GM18520 (cell line): ENCODE results near the gene SSTR1.

Source experiments
- ATAC-seq: cut with Tn5 transposase; IDR thresholded peaks from one replicate; pipeline ENCODE4 v1.9.1; 2021; ENCODE audit not compliant: unreplicated experiment

SSTR1 gene

GRCh38 chr14:38202444-38203191 lies 5.1 kb upstream of the SSTR1 start:
- no peak for ATAC-seq

DNA sequence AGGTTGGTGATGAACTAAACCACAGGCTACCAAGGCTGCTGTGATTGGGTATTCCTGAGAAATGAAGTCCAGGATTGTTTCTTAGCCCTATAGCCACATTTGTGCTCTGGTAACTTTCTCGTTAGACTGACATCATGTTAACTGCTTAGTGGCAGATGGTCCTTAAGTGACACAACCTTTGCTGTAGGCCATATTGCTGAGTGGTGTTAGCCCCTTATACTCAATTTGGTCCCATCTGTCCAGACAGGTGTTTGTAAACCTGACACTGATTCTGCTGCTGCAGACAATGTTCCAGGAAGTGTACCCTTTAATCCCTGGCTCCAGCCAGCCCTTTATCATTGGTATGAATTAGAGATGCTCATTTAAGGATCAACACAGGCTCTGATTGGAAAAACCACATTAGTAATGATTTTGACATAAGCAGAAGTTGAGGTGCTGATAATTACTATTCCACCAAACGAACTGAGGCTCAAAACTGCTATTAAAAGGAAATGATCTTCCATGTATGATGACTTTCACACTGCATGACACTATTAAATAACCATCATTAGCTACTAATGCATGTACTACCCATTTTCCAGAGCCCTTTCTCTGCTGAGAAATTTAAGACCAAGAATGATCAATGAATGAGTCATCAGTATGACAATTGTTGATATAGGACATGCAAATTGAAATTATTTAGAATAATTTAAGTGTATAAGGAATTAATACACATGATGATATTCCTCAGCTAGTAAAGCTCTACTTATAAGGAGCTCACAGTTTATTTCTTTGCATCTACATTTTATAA lies 3.6 kb upstream of the SSTR1 start:
- ATAC-seq = no peak

DNA sequence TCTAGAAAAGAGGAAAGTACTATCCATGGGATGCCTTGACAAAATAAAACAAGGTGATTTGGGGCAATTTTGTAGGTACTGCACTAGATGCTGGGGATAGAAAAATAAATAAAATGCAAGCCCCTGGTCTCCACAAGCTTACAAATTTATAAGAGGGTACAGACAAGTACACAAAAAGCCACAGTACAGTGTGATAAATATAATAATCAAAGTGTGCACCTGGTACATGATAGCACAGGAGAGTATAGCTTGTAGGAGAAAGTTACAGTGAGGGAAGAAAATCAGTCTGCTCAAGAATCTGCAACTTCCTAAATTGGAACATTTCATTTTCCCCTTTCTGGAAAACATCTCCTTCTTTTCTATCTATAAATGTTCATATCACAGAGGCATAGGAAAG lies 3.0 kb upstream of the SSTR1 start:
- ATAC-seq = no peak

GRCh38 chr14:38205119-38205813 lies 2.4 kb upstream of the SSTR1 start:
- ATAC-seq = no peak

DNA sequence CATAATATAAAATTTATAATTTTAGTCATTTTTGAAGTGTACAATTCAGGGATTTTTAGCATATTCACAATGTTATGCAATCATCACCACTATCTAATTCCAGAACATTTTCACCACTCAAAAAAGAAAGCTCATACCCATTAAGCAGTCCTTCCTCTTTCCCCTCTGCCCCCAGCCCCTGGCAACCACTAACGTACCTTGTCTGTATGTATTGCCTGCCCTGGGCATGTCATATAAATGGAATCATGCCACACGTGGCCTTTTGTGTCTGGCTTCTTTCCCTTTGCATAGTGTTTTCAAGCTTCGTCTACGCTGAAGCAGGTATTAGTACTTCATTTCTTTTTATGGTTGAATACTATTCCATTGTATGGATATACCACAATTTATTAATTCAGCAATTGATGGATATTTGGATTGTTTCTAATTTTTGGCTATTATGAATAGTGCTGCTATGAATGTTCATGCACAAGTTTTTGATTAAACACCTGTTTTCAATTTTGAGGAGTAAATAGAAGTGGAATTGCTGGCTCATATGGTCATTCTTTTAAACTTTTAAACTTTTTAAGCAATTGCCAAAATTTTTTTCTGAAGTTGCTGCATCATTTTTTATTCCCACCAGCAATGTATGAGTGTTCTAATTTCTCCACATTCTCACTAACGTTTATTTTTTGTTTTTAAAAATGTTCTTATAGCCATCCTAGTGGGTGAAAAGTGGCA lies 1.6 kb upstream of the SSTR1 start:
- ATAC-seq = no peak

DNA sequence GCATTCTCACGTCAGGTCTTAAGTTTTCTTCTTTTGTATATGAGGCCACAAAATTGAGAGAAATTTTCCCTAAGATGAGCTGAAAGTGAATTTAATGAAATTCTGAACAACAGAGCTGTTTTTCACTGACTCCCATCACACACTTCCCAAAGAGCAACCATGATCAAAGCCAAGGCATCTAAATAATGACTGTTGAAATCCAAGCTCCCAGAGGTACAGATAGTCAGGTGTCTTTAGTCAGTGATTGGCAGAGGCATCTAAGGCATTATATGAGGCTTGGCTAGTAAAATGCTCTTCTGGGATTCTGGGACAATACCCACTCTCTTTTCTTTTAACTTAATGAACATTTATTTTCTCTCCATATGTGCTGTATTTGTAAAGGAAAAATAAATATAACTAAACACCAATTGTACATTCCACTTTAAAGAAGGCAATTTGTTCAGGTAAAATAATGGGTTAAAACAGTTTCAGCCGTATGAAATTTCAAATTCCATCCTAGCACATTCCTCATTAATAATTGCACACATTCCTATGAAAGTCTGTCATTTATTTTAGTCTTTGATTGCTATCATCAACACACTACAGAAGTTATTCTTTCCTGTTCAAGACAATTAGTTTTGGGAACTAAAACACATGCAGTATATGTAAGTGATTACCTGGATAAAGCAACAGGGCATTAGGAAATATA lies 871 bp upstream of the SSTR1 start:
- no peak for ATAC-seq

- no peak for ATAC-seq
Observed at GRCh38 chr14:38207377-38207735, 348 bp upstream of the SSTR1 start.

GRCh38 chr14:38208618-38209562 lies 1.2 kb downstream of the SSTR1 start:
- no peak for ATAC-seq

DNA sequence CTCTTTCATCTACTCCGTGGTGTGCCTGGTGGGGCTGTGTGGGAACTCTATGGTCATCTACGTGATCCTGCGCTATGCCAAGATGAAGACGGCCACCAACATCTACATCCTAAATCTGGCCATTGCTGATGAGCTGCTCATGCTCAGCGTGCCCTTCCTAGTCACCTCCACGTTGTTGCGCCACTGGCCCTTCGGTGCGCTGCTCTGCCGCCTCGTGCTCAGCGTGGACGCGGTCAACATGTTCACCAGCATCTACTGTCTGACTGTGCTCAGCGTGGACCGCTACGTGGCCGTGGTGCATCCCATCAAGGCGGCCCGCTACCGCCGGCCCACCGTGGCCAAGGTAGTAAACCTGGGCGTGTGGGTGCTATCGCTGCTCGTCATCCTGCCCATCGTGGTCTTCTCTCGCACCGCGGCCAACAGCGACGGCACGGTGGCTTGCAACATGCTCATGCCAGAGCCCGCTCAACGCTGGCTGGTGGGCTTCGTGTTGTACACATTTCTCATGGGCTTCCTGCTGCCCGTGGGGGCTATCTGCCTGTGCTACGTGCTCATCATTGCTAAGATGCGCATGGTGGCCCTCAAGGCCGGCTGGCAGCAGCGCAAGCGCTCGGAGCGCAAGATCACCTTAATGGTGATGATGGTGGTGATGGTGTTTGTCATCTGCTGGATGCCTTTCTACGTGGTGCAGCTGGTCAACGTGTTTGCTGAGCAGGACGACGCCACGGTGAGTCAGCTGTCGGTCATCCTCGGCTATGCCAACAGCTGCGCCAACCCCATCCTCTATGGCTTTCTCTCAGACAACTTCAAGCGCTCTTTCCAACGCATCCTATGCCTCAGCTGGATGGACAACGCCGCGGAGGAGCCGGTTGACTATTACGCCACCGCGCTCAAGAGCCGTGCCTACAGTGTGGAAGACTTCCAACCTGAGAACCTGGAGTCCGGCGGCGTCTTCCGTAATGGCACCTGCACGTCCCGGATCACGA lies 2.2 kb downstream of the SSTR1 start:
- ATAC-seq = no peak

- no peak for ATAC-seq
Observed at GRCh38 chr14:38210587-38211216, 3.0 kb downstream of the SSTR1 start.

DNA sequence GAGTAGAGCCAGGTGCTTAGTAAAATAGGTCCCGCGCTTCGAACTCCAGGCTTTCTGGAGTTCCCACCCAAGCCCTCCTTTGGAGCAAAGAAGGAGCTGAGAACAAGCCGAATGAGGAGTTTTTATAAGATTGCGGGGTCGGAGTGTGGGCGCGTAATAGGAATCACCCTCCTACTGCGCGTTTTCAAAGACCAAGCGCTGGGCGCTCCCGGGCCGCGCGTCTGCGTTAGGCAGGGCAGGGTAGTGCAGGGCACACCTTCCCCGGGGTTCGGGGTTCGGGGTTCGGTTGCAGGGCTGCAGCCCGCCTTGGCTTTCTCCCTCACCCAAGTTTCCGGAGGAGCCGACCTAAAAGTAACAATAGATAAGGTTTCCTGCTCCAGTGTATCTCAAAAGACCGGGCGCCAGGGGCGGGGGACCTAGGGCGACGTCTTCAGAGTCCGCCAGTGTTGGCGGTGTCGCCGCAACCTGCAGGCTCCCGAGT lies 3.6 kb downstream of the SSTR1 start:
- no peak for ATAC-seq

GRCh38 chr14:38212111-38212510 lies 4.4 kb downstream of the SSTR1 start:
- ATAC-seq = no peak

DNA sequence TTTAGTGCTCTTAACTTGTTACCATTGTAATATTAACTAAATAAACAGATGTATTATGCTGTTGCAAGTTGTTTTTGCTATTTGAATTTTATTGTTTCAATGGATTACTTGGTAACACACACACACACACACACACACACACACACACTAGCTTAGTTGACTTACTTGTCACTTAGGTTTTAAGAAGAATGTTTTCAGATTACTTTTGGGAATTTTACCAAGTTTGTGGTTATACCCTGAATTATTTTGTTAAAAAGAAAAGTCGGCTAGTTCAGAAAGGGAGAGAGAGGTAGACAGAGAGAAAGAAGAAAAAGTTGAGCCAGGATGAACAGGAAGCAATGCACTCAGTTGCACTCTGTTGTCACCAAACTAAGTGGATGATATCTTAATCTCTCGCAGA lies 5.3 kb downstream of the SSTR1 start:
- no peak for ATAC-seq

DNA sequence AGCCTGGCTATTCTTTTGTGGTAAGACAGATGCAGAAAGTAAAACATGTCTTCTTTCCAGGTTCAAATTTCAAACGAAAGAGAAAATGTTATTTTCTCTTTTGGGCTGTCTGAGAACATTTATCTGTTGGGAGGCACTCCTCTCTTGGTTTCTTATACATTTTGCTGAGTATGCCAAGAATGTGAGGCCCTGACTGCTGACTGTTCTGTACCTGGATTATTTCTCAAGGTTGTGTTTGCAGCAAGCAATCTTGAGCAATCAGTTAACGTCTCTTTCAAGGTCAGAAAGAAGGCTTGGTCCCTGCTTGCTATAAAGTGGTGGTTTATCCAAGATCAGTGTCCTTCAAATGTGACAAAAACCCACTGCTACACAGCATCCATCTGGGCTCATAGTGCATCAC lies 9.8 kb downstream of the SSTR1 start:
- ATAC-seq = no peak

- no peak for ATAC-seq
Observed at GRCh38 chr14:38221077-38221476, 13.4 kb downstream of the SSTR1 start.

DNA sequence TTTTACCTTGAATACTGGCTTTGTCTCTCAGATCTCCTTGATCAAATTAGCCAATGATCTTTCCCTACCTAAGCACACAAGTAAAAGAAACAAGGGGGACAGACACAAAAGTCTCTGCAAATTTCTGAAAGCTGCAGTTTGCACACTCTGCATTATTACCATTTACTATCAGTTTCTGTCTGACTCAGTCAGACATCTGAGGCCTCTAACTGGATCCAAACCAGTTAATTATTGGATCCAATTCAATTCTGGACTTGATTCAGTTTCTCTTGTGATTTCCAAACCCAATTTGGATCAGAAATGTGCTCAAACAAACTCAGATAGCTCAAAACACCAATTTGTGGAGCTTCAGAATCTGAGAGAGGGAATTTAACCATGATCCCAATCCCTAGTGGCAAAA lies 16.6 kb downstream of the SSTR1 start:
- ATAC-seq = no peak

DNA sequence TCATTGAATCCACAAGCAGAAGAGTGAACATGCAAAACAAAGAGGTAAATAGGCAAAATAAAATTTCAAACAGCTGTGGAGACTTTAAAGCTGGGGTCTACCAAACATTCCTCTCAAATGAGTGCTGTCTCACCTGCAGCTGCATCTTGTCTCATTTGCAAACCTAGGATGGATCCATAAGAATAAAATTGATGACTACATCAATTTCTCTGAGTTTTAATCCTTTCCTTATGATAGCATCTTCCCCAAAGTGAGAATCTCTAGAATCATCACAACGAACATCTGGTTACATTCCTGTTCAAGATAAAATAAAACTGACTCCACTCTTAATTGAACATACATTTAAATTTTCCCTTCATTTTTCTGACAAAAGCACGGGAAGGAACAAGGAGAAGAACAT lies 18.2 kb downstream of the SSTR1 start:
- no peak for ATAC-seq

GRCh38 chr14:38226366-38226765 lies 18.7 kb downstream of the SSTR1 start:
- no peak for ATAC-seq
